Femur (tissue), 1 donor: ENCODE results near the gene CD164.
"Not testable (repeated sequence)": the region's sequence is repeated elsewhere in the genome, so short reads cannot be mapped to it uniquely, and the experiment has no call there.

ENCODE experiments used
- DNase-seq: peaks from one replicate; pipeline ENCODE4 v3.0.0-alpha.2; 2017

The CD164 gene

DNA sequence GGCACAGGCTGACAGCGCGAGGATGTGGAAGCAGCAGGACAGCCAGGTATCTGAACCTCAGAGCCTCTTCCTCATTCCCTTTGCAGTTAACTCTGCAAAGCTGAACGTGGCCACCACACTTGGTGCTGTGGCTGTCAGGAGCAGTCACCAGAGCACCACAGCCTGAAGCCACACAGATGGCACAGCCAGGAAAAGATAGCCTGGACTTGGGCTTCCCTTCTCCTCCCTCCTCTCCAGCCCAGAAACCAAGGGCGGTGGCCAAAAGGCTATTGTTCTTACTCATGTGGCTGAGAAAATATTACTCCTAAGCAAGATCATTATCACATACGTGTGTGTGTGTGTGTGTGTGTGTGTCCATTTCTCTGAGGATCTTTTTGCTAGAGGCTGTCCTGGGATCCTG is 39.8 kb downstream of the CD164 start:
- no peak for DNase-seq

DNA sequence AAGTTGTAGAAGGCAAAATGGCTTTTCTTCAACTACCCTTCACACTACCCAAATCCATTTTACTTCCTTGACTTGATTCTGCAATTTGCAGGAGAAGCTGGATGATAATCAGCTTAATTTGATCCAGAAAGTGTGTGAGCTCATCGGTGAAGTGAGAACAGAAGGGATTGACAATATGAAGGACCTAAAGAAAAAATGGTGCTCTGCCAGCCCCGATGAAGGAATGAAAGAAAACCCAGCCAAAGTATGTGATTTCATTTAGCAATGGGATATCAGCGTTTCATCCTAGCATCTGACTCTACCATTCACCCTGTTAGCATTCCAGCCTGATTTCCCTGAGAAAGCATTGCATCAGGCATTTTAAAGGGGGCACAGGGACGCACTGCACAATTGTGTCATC is 41.5 kb downstream of the CD164 start:
- no peak for DNase-seq

DNA sequence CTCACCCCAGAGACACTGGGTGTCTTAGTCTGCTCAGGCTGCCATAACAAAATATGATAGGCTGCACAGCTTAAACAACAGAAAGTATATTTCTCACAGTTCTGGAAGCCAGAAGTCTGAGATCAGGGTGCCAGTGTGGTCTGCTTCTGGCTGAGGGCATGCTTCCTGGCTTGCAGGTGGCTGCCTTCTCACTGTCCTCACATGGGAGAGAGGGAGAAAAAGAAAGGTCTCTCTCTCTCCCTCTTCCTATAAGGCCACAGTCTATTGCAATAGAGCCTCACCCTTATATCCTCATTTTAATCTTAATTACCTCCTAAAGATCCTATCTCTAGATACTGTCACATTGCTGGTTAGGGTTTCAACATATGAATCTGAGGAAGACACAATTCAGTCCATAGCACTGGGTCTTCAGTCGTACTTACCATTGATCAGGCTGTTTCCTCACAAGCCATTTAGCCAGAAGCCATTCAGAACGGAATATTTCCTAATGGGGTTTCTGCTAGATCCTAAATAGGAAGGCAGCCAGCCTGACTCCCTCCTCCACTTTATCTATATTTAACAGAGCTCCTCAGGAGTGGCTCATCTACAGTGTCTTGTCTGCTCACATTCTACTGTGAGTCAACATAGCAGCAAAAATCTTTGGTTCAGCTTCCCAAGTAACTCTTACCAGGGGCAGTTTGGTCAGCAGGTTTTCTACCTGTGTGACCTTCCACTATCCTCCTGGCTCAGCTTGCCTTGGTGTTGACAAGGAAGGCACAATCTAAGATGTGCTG is 42.2 kb downstream of the CD164 start:
- DNase-seq = no peak

- DNase-seq = no peak
These were observed 45.9 kb downstream of the CD164 start for GRCh38 chr6:109336221-109336961.

DNA sequence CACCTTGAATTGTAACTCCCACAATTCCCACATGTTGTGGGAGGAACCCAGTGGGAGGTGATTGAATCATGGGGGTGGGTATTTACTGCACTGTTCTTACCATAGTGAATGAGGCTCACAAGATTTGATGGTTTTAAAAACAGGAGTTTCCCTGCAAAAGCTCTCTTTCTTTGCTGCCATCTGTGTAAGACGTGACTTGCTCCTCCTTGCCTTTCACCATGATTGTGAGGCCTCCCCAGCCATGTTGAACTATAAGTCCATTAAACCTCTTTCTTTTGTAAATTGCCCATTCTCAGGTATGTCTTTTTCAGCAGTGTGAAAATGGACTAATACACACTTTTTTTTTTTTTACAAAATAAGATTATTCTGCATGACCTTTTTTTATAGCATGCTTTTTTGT is 48.4 kb downstream of the CD164 start:
- not testable (repeated sequence) for DNase-seq

DNA sequence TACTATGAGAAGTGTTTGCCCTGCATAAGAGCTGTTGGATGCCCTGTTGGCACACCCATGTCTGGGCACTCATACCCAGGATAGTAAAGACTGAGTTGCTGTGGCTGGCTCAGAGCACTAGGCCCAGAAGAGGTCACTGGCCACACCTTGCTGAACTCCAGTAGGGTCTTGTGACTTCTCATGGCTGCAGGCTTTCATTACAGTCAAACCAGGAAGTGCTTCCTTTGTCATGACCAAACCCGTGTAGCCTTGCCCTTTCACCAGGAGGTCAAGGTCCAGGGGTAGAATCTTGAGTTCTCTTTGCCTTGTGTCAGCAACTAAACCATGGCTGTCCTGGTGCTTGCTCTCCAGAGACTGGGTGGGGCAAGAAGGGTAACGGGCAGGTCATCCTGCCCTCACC is 49.5 kb downstream of the CD164 start:
- DNase-seq = no peak

GRCh38 chr6:109331081-109331480 is 51.2 kb downstream of the CD164 start:
- no peak for DNase-seq

DNA sequence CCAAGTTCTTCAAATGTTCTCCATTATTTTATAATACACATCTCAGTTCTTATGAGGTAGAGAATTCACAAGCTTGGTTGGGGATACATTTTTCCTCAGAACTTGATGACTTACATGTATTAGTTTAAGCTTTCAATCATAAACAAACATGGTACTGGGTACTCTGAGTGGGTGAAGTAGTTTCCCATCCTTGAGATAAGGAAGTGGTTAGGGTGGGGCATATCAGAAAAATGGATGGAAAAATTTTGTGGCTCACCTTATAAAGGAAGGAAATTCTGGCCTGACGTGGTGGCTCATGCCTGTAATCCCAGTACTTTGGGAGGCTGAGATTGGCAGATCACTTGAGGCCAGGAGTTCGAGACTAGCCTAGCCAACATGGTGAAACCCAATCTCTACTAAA is 52.0 kb downstream of the CD164 start:
- no peak for DNase-seq

GRCh38 chr6:109328629-109329028 is 53.6 kb downstream of the CD164 start:
- DNase-seq = no peak

DNA sequence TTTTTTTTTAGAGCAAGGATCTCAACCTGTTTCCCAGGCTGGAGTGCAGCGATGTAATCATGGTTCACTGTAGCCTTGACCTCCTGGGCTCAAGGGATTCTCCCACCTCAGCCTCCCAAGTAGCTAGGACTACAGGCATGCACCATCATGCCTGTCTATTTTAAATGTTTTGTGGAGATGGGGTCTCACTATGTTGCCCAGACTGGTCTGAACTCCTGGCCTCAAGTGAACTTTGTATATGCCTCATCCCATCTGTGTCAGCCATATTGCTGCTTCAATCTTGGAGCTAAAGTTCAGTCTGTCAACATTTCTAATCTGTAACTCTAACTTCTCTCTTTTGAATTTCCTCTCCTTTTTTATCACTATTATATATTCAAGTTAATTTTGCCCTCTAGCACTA is 54.3 kb downstream of the CD164 start:
- no peak for DNase-seq

- DNase-seq = no peak
These were observed 54.8 kb downstream of the CD164 start for GRCh38 chr6:109327491-109327890.

DNA sequence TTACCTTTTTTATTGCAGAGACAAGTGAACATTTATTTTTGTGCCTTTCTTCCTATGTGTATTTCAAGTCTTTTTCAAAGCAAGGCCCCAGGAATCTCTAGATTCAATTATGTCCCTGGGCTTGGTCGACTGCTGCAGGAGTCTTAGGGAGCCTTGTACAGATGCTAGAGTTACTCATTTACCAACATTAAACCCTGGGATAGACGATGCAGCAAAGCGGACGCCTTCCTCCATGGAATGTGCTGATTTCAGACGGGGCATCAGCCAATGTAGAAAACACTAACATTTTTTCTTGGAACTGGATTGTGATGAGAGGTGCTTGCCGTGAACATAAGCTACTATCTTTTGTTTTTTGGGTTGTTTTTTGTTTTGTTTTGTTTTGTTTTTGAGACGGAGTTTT is 55.9 kb downstream of the CD164 start:
- DNase-seq = no peak

DNA sequence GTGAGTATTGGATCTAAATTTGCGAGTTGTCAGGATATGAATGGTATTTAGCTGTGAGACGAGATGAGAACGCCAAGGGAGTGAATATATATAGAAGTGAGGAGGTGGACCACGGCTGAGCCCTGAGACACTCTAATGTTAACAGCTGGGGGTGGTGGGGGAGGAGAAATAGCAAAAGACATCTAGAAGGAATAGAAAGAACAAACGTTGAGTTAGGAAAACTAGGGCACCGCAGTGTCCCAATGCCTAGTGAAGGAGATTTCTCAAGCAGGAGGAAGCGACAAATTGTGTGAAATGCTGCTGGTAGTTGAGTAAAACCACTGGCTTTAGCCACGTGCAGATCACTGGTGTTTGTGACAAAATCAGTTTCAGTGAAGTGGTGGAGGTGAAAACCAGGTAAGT is 56.9 kb downstream of the CD164 start:
- DNase-seq = no peak

DNA sequence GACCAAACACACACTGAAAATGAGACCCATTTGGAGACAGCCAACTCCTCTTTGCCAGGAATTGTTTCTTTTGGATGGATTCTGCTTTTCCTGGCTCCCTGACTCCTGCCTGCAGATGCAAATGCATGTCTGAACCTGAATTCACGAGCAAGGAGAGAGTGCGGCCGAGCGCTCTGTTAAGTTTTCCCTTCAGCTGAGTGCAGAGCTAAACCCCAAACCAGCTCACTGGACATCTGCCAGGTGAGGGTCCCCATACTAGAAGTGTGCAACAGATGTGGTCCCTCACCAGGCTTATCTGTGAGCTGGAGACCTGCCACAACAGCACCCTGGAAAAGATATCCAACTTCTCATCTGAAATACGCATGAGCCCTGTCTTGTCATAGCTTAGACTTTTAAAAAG is 59.0 kb downstream of the CD164 start:
- peak; percentile 78 for DNase-seq

DNA sequence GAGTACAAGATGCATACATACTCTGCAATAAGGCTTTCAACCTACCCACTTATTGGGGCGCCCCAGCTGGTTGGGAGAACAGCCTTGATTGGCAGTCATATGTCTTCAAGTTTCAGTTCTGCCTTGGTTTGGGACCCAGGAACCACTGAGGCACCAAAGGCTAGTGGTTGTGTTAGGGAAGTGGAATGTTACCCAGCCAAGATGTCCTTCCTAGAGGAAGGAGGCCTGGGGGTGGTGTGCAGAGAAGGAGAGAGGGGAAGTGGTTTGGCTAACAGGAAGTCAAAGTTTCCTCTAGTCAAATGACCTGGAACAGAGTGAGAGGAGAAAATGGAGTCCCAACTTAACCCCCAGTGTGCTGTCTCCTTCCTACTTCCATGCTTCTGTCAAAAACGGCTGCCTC is 59.4 kb downstream of the CD164 start:
- DNase-seq = no peak

DNA sequence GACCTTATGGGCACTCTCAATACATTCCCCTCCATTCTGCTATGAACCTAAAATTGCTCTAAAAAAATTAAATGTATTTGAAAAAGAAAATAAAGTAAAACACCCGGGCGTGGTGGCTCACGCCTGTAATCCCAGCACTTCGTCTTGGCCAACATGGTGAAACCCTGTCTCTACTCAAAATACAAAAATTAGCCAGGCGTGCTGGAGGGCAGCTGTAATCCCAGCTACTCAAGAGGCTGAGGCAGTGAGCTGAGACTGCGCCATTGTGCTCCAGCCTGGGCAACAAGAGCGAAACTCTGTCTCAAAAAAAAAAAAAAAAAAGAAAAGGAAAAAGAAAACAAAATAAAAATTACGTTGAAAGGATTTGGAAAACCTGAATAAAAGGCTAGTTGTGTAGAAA is 60.5 kb downstream of the CD164 start:
- DNase-seq = no peak

DNA sequence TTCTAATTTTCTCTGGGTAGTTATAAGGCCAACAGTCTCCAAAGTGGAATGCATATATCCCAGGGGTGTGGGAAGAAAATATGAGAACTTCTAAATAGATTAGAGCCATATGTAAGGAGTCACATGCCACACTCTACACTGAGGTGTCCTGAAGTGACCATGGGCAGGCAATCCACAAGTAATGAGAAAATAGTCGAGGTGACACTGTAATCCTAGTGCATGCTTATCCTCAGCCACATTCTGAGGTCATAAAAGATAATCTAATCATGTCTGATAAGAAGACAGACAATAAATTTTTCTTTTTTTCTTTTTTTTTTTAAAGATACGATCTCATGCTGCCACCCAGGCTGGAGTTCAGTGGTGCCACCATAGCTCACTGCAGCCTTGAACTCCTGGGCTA is 62.2 kb downstream of the CD164 start:
- no peak for DNase-seq

GRCh38 chr6:109318328-109318876 is 63.9 kb downstream of the CD164 start:
- peak; percentile 69 for DNase-seq

GRCh38 chr6:109316909-109317308 is 65.4 kb downstream of the CD164 start:
- DNase-seq = no peak
